Prostate gland (tissue), 2 donors: Measurements from ENCODE around the gene CETP.

Source experiments
- POLR2A ChIP-seq: fragments of 450-650 bp; IDR thresholded peaks from one replicate; pipeline ENCODE4 v1.6.1; 2016; ENCODE audit warnings: antibody characterized with exemption, mild to moderate bottlenecking
- TF ChIP-seq, protein P1 (sequence below), 4 experiments: fragments of 200-600 bp in 2 of 4; fragments of 450-650 bp in 2 of 4; sonication (generic) in 2 of 4; IDR thresholded peaks; 1 replicate in 3 of 4; 2 replicates in 1 of 4; pipeline ENCODE4 v1.5.1; 2016 to 2019; ENCODE audit warnings: antibody characterized with exemption in 4 of 4, mild to moderate bottlenecking in 2 of 4, moderate library complexity in 2 of 4

DNA sequence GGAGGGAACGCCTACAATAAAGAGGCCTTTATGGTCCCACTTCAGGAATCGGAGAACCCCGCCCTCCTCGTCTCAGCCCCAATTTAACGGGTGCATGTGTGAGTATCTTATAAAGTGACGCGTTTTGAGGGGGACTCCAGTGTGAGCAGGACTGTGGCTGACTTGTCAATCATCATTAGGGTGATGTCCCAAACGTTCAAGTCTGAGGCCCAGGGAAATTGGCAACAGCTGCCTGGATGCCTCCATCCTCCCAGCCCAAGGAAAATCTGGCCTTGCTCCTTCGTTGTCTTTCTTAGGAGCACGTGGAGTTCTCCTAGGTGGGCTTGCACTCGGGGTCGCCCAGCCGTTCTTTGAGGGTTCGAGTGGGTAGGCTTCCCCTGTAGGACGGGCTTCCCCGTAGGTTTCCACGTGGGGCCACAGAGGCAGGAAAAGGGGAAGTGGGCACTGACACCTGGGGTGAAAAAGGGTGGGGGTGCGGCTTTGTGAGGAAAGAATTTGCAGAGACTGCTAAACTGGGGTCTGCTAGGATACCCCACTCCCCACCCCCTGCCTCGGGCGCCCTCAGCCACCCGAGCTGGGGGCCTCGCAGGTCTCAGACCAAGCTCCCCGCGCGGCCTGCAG, 30.4 kb upstream of the CETP start:
- TF ChIP-seq, protein P1, sequence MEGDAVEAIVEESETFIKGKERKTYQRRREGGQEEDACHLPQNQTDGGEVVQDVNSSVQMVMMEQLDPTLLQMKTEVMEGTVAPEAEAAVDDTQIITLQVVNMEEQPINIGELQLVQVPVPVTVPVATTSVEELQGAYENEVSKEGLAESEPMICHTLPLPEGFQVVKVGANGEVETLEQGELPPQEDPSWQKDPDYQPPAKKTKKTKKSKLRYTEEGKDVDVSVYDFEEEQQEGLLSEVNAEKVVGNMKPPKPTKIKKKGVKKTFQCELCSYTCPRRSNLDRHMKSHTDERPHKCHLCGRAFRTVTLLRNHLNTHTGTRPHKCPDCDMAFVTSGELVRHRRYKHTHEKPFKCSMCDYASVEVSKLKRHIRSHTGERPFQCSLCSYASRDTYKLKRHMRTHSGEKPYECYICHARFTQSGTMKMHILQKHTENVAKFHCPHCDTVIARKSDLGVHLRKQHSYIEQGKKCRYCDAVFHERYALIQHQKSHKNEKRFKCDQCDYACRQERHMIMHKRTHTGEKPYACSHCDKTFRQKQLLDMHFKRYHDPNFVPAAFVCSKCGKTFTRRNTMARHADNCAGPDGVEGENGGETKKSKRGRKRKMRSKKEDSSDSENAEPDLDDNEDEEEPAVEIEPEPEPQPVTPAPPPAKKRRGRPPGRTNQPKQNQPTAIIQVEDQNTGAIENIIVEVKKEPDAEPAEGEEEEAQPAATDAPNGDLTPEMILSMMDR (IDR thresholded peaks at IDR 0.05): no peak
- no peak for TF ChIP-seq POLR2A
